Measurements from ENCODE around the gene LACC1. TPM values are rescaled to one million over a fixed set of nuclear protein-coding genes. Genes with fewer than 3 reads are reported as not detected.
A peak's percentile ranks its signal among the peaks of the same experiment; 100 is the strongest.

The LACC1 gene
- total and polyA plus RNA-seq, 10 of the 15 experiments (the other 5 are each of a cell fraction or from before 2014, with no cell fraction given), result 0.03 to 3.7 (median 3.0) TPM

DNA sequence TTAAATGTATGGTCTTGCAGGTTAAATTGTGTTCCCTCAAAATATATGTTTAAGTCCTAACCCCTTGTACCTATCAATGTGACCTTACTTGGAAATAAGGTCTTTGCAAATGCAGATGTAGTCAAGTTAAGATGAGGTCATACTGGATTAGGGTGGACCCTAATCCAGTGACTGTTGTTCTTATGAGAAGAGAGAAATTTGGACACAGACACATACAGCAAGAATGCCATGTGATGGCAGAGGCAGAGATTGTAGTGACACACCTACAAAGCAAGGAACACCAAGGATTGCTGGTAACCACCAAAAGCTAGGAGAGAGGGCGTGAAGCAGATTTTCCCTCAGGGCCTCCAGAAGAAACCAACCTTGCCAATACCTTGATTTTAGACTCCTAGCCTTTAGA, 50.2 kb downstream of the LACC1 start (continued):
- TF ChIP-seq CEBPZ (IDR thresholded peaks at IDR 0.05; ENCODE audit: low read depth, low read length) (no peak), CBX3 (IDR thresholded peaks at IDR 0.05; ENCODE audit: borderline replicate concordance, low read depth) (no peak)

DNA sequence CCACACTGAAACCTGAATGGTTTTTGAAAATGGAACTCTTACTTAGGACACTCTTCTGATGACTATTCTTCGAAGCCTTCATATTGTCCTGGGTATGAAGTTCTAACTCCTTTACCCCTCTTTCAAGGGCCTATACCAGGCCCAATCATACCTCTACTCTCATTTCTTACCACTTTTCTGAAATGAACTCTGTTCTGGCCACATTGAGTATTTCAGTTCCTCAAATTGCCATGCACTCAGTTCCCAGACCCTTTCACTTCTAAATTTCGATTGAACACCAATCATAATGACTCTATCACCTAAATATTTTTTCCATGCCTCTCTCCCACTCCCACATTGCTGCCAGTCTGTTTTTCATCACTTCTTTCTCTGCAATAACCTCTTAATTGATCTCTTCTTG, 53.7 kb downstream of the LACC1 start:
- Histone ChIP-seq H3K4me1 (ENCODE audit: control insufficient read depth, insufficient read depth, low read length) (peaks cover 4% of the 10 kb centered on the region), H3K4me3 (no peak overlapping the region), H3K27me3 (replicated peaks in 1 of 2; ENCODE audit: control insufficient read depth in 2 of 2, insufficient read depth in 2 of 2, low read length in 1 of 2) (peaks cover 0 to 5% of the 10 kb centered on the region in 2 experiments; a peak in 2 of 4 replicates), H3K9ac (ENCODE audit: control insufficient read depth, insufficient read depth, low read length) (no peak overlapping the region), H3K4me2 (ENCODE audit: control insufficient read depth, insufficient read depth) (no peak overlapping the region; the same call in 1 of the 2 replicates), H3K79me2 (ENCODE audit: control insufficient read depth, insufficient read depth, low read length) (no peaks in the 10 kb centered on the region), H3K36me3 (ENCODE audit: control insufficient read depth in 2 of 2, insufficient read depth in 2 of 2, low read length in 1 of 2) (no peaks in the 10 kb centered on the region), H4K20me1 (ENCODE audit: control insufficient read depth, insufficient read depth) (no peaks in the 10 kb centered on the region), H3K9me3 (replicated peaks; ENCODE audit: control insufficient read depth, insufficient read depth, low read length) (peaks cover 6% of the 10 kb centered on the region; the same call in 2 of the 3 replicates), H3K27ac (ENCODE audit: control insufficient read depth, insufficient read depth) (no peak overlapping the region), H2AFZ (ENCODE audit: control insufficient read depth, low read depth, low read length) (no peak overlapping the region)
- DNase-seq (ENCODE audit: low read depth, low spot score) (peak; percentile 41), ATAC-seq (peak; percentile 100), FAIRE-seq (peak; percentile 78)
- POLR2A ChIA-PET, result no interaction called here
- BruUV-seq (replicated peaks), result no TSS peak
- RAD21 ChIA-PET (ENCODE audit: unreplicated experiment), result no interaction called here
- CTCF ChIA-PET, result no interaction called here
- SMC1A ChIA-PET (ENCODE audit: uncharacterized antibody, unreplicated experiment), result no interaction called here
- in situ Hi-C loops (cut with MboI) (no loop called here), intact Hi-C loops (cut with micrococcal nuclease; ENCODE audit: unreplicated experiment) (no loop called here)
- 0% methylated on average over 2 of the region's 2 CpGs for WGBS (ENCODE audit: insufficient coverage, insufficient replicate concordance, low lambda C conversion rate, missing lambda C conversion rate)
- TF ChIP-seq TCF12 (IDR thresholded peaks at IDR 0.05; ENCODE audit: low read depth, low read length), result no peak
- no peak for TF ChIP-seq BRCA1 (IDR thresholded peaks at IDR 0.05; ENCODE audit: low read depth, low read length)
- TF ChIP-seq PAX5 (IDR thresholded peaks at IDR 0.05; ENCODE audit: borderline replicate concordance, low read depth, low read length), result peak; percentile 88
- no peak for TF ChIP-seq JUND (IDR thresholded peaks at IDR 0.05; ENCODE audit: low read depth, low read length)
- peak in 1 of 2 experiments; percentile 29; a peak in 1 of 4 replicates for TF ChIP-seq ETV6 (conservative IDR thresholded peaks at IDR 0.05 in 1 of 2, IDR thresholded peaks at IDR 0.05 in 1 of 2; ENCODE audit: borderline replicate concordance in 1 of 2, low read depth in 1 of 2)
- 0 out of 2 replicates have a peak, but pooled peaks have one; percentile 40 for TF ChIP-seq CREM (IDR thresholded peaks at IDR 0.05; ENCODE audit: low read depth)
- TF ChIP-seq TAF1 (IDR thresholded peaks at IDR 0.05; ENCODE audit: borderline replicate concordance, low read depth, low read length), result no peak
- 0 out of 3 replicates have a peak, but pooled peaks have one; percentile 57 for TF ChIP-seq POU2F2 (IDR thresholded peaks at IDR 0.05; ENCODE audit: borderline replicate concordance, low read depth, low read length)
- TF ChIP-seq ATF3 (IDR thresholded peaks at IDR 0.05; ENCODE audit: borderline replicate concordance, extremely low read depth, low read depth, low read length), result no peak
- no peak for TF ChIP-seq POLR2AphosphoS2 (IDR thresholded peaks at IDR 0.05; ENCODE audit: low read depth, low read length)
- TF ChIP-seq JUNB (IDR thresholded peaks at IDR 0.05), result peak; percentile 90
- TF ChIP-seq FOXM1 (IDR thresholded peaks at IDR 0.05; ENCODE audit: low read depth, low read length), result peak; percentile 75; the same call in 1 of the 2 replicates
- TF ChIP-seq NR2C2 (IDR thresholded peaks at IDR 0.05; ENCODE audit: borderline replicate concordance, control insufficient read depth, insufficient read length, low read depth), result no peak
- peak; percentile 17 for TF ChIP-seq SKIL (IDR thresholded peaks at IDR 0.05; ENCODE audit: low read depth, poor library complexity, severe bottlenecking)
- peak; percentile 55; the same call in 1 of the 2 replicates for TF ChIP-seq ZNF217 (IDR thresholded peaks at IDR 0.05)
- peak; percentile 44; the same call in 1 of the 2 replicates for TF ChIP-seq GABPA (IDR thresholded peaks at IDR 0.05; ENCODE audit: low read depth)

Measured in GM12878 (cell line).